Measurements from ENCODE around the gene LMNTD1.

GRCh38 chr12:25501549-25501948 is 51.5 kb downstream of the LMNTD1 start:
- TF ChIP-seq CTCF (conservative IDR thresholded peaks at IDR 0.05; ENCODE audit: low read depth, low read length) (no peak), EZH2 (IDR thresholded peaks at IDR 0.05; ENCODE audit: borderline replicate concordance, low read depth, low read length, poor library complexity, severe bottlenecking) (no peak)

Measured in A673 (cell line).